ENCODE measurements around the gene FGB. TPM values are rescaled to one million over a fixed set of nuclear protein-coding genes. Genes with fewer than 3 reads are reported as not detected.

Gene FGB
- total and polyA plus RNA-seq, 9 of the 15 experiments (the other 6 are each of a cell fraction or from before 2014, with no cell fraction given), result 0.07 to 1.9 (median 0.13) TPM; not detected in 6

- Histone ChIP-seq H3K9ac (ENCODE audit: insufficient read depth in 1 of 2, low read depth in 2 of 2, low read length in 2 of 2) (no peak overlapping the region), H3K4me2 (ENCODE audit: insufficient read depth, low read length) (peak overlapping the region; percentile 6; the same call in 1 of the 2 replicates), H3K4me3 (no peak overlapping the region), H2AFZ (ENCODE audit: low read depth, low read length) (no peak overlapping the region), H3K9me3 (replicated peaks; ENCODE audit: control insufficient read depth, insufficient read depth, low read depth, low read length) (no peaks in the 10 kb centered on the region), H3K4me1 (replicated peaks in 1 of 2; ENCODE audit: control insufficient read depth in 2 of 2, insufficient read depth in 2 of 2, low read length in 2 of 2) (no peaks in the 10 kb centered on the region; a peak in 1 of 5 replicates), H3K27me3 (ENCODE audit: control insufficient read depth in 2 of 2, insufficient read depth in 2 of 2, low read length in 2 of 2) (peaks cover 0 to 5% of the 10 kb centered on the region in 2 experiments; a peak in 2 of 5 replicates), H4K20me1 (replicated peaks; ENCODE audit: control insufficient read depth, insufficient read depth, low read length) (no peaks in the 10 kb centered on the region), H3K79me2 (ENCODE audit: control insufficient read depth, insufficient read depth, low read length) (no peaks in the 10 kb centered on the region), H3K36me3 (ENCODE audit: control insufficient read depth, insufficient read depth, low read length) (no peaks in the 10 kb centered on the region), H3K9me1 (ENCODE audit: control insufficient read depth, insufficient read depth, low read length) (no peaks in the 10 kb centered on the region), H3K27ac (ENCODE audit: extremely low read depth, low read depth, low read length) (no peak overlapping the region)
- POLR2A ChIA-PET, result interaction anchor here (0.8 kb wide), 1 partner anchor 102 kb away, joined by 3 read pairs; no protein-coding TSS in a partner anchor
- in situ Hi-C loops (cut with MboI) (no loop called here), intact Hi-C loops (cut with micrococcal nuclease) (no loop called here)
- 9% methylated on average over 4 of the region's 4 CpGs for WGBS (ENCODE audit: insufficient coverage, low coverage, missing lambda C conversion rate)
- TF ChIP-seq, protein P1, sequence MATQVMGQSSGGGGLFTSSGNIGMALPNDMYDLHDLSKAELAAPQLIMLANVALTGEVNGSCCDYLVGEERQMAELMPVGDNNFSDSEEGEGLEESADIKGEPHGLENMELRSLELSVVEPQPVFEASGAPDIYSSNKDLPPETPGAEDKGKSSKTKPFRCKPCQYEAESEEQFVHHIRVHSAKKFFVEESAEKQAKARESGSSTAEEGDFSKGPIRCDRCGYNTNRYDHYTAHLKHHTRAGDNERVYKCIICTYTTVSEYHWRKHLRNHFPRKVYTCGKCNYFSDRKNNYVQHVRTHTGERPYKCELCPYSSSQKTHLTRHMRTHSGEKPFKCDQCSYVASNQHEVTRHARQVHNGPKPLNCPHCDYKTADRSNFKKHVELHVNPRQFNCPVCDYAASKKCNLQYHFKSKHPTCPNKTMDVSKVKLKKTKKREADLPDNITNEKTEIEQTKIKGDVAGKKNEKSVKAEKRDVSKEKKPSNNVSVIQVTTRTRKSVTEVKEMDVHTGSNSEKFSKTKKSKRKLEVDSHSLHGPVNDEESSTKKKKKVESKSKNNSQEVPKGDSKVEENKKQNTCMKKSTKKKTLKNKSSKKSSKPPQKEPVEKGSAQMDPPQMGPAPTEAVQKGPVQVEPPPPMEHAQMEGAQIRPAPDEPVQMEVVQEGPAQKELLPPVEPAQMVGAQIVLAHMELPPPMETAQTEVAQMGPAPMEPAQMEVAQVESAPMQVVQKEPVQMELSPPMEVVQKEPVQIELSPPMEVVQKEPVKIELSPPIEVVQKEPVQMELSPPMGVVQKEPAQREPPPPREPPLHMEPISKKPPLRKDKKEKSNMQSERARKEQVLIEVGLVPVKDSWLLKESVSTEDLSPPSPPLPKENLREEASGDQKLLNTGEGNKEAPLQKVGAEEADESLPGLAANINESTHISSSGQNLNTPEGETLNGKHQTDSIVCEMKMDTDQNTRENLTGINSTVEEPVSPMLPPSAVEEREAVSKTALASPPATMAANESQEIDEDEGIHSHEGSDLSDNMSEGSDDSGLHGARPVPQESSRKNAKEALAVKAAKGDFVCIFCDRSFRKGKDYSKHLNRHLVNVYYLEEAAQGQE (IDR thresholded peaks at IDR 0.05; ENCODE audit: borderline replicate concordance), result 0 out of 2 replicates have a peak, but pooled peaks have one; percentile 17
- TF ChIP-seq, protein P1 (CRISPR knock-in tag; IDR thresholded peaks at IDR 0.05; ENCODE audit: low read depth), result no peak
- no peak for TF ChIP-seq ZNF785 (CRISPR knock-in tag; IDR thresholded peaks at IDR 0.05)
- BruUV-seq (replicated peaks), result no TSS peak
- CTCF ChIA-PET (ENCODE audit: low intra/inter-chr PET ratio), result no interaction called here
- DNase-seq (ENCODE audit: extremely low read depth in 1 of 4, low spot score in 3 of 4) (peak in 2 of 4 experiments; percentile 17 to 27), ATAC-seq (peak; percentile 69), FAIRE-seq (no peak)
Measured at GRCh38 chr4:154519214-154519613, 43.6 kb upstream of the FGB start.

All from K562 (cell line).